Nephron (organoid): ENCODE results near the gene CDC23.

Experiments used
- H3K27ac Mint-ChIP-seq, 3 experiments: 2 replicates each; pipeline ENCODE4 v1.8.0; 2020; ENCODE audit warnings: mixed read lengths in 3 of 3, mild to moderate bottlenecking in 2 of 3, moderate library complexity in 1 of 3
- H3K27me3 Mint-ChIP-seq: 2 replicates; pipeline ENCODE4 v1.8.0; 2021; ENCODE audit warnings: low read depth, mild to moderate bottlenecking, moderate library complexity, mixed read lengths
- H3K36me3 Mint-ChIP-seq: 2 replicates; pipeline ENCODE4 v1.8.0; 2020; ENCODE audit warnings: low read depth, mixed read lengths
- H3K4me1 Mint-ChIP-seq: 2 replicates; pipeline ENCODE4 v1.8.0; 2020; ENCODE audit warnings: mixed read lengths
- H3K4me3 Mint-ChIP-seq, 3 experiments: 2 replicates each; pipeline ENCODE4 v1.8.0; 2020; ENCODE audit warnings: mild to moderate bottlenecking in 3 of 3, mixed read lengths in 3 of 3, moderate library complexity in 2 of 3
- H3K9me3 Mint-ChIP-seq: 2 replicates; pipeline ENCODE4 v1.8.0; 2020; ENCODE audit warnings: mixed read lengths
- CTCF ChIP-seq, 3 experiments: fragments of 200-600 bp; sonication (generic); IDR thresholded peaks; one replicate each; pipeline ENCODE4 v1.5.0; 2021; ENCODE audit warnings: antibody characterized with exemption in 3 of 3; ENCODE audit not compliant: unreplicated experiment in 3 of 3

CDC23 gene

GRCh38 chr5:138238034-138238433 lies 24.9 kb upstream of the CDC23 start:
- Mint-ChIP-seq H3K4me3 (no peak overlapping the region), H3K36me3 (no peaks in the 10 kb centered on the region), H3K27ac (no peak overlapping the region), H3K9me3 (no peaks in the 10 kb centered on the region), H3K27me3 (peaks cover 44% of the 10 kb centered on the region), H3K4me1 (peaks cover 18% of the 10 kb centered on the region)
- TF ChIP-seq CTCF (IDR thresholded peaks at IDR 0.05; ENCODE audit: unreplicated experiment in 3 of 3): no peak

- Mint-ChIP-seq H3K4me3 (no peak overlapping the region), H3K27ac (no peak overlapping the region), H3K27me3 (peaks cover 19% of the 10 kb centered on the region), H3K4me1 (peaks cover 12% of the 10 kb centered on the region), H3K36me3 (no peaks in the 10 kb centered on the region), H3K9me3 (no peaks in the 10 kb centered on the region)
- TF ChIP-seq CTCF (IDR thresholded peaks at IDR 0.05; ENCODE audit: unreplicated experiment in 3 of 3): no peak
Measured at GRCh38 chr5:138234651-138235050, 21.5 kb upstream of the CDC23 start.

GRCh38 chr5:138233280-138233679 lies 20.2 kb upstream of the CDC23 start:
- H3K36me3 Mint-ChIP-seq: no peaks in the 10 kb centered on the region
- peaks cover 12% of the 10 kb centered on the region for H3K4me1 Mint-ChIP-seq
- TF ChIP-seq CTCF (IDR thresholded peaks at IDR 0.05; ENCODE audit: unreplicated experiment in 3 of 3): no peak
- H3K27me3 Mint-ChIP-seq: peaks cover 10% of the 10 kb centered on the region
- H3K9me3 Mint-ChIP-seq: no peaks in the 10 kb centered on the region
- no peak overlapping the region for H3K27ac Mint-ChIP-seq
- no peak overlapping the region for H3K4me3 Mint-ChIP-seq

- Mint-ChIP-seq H3K36me3 (no peaks in the 10 kb centered on the region), H3K27ac (peak overlapping the region in 2 of 3 experiments; percentile 33 to 79), H3K9me3 (peaks cover under 1% of the 10 kb centered on the region), H3K4me1 (peaks cover 12% of the 10 kb centered on the region), H3K27me3 (peaks cover 9% of the 10 kb centered on the region), H3K4me3 (no peak overlapping the region)
- TF ChIP-seq CTCF (IDR thresholded peaks at IDR 0.05; ENCODE audit: unreplicated experiment in 3 of 3): no peak
Measured at GRCh38 chr5:138230981-138231589, 18.0 kb upstream of the CDC23 start.

- H3K27me3 Mint-ChIP-seq: peaks cover 13% of the 10 kb centered on the region
- peak overlapping the region in 2 of 3 experiments; percentile 17 to 54 for H3K27ac Mint-ChIP-seq
- H3K4me1 Mint-ChIP-seq: peaks cover 12% of the 10 kb centered on the region
- no peaks in the 10 kb centered on the region for H3K36me3 Mint-ChIP-seq
- H3K4me3 Mint-ChIP-seq: no peak overlapping the region
- H3K9me3 Mint-ChIP-seq: peaks cover 2% of the 10 kb centered on the region
- no peak for TF ChIP-seq CTCF (IDR thresholded peaks at IDR 0.05; ENCODE audit: unreplicated experiment in 3 of 3)
Measured at GRCh38 chr5:138230261-138230660, 17.1 kb upstream of the CDC23 start.

GRCh38 chr5:138229387-138229786 lies 16.3 kb upstream of the CDC23 start:
- Mint-ChIP-seq H3K9me3 (peaks cover 4% of the 10 kb centered on the region), H3K4me3 (no peak overlapping the region), H3K27ac (no peak overlapping the region), H3K27me3 (peaks cover 7% of the 10 kb centered on the region), H3K4me1 (peaks cover 12% of the 10 kb centered on the region), H3K36me3 (no peaks in the 10 kb centered on the region)
- TF ChIP-seq CTCF (IDR thresholded peaks at IDR 0.05; ENCODE audit: unreplicated experiment in 3 of 3): no peak
